ENCODE results near the gene LYZ. TPM values are rescaled to one million over a fixed set of nuclear protein-coding genes. Genes with fewer than 3 reads are reported as not detected.

Gene LYZ
- polyA plus RNA-seq, 3 donors, result 10,434 to 46,644 (median 13,865) TPM

DNA sequence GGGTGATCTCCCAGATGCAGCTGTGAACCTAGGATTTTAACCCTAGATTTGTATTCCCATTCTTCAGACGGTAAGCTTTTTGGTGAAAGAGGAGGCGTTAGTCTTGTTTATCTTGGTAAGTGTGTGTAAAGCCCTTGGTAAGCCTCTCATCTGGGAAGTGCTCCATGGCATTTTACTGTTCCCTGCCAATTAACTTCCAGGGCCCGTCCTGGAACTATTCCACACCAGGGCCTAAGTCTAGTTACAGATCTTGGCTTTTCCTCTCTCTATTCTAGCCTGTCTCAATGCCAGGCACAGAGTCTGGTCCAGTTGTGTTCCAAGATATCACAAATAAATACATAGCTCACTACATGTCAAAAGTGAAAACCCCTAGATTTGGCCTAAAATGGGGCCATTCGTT, 53.8 kb downstream of the LYZ start:
- H4K20me1 ChIP-seq (ENCODE audit: insufficient read depth, low read length), result no peaks in the 10 kb centered on the region
- no peak overlapping the region for H3K4me2 ChIP-seq (replicated peaks; ENCODE audit: extremely low read depth, low read length, poor library complexity, severe bottlenecking)
- peaks cover 6 to 9% of the 10 kb centered on the region in 2 donors for H3K36me3 Mint-ChIP-seq
- H3K36me3 ChIP-seq (replicated peaks in 1 of 2; ENCODE audit: control insufficient read depth in 1 of 2, insufficient read depth in 2 of 2, low read length in 2 of 2), result peaks cover 0 to 10% of the 10 kb centered on the region in 2 donors
- H3K9ac ChIP-seq (ENCODE audit: insufficient read depth, low read length, poor library complexity, severe bottlenecking), result no peak overlapping the region
- H3K27ac Mint-ChIP-seq, result no peak overlapping the region
- no peaks in the 10 kb centered on the region for H3K79me2 ChIP-seq (ENCODE audit: insufficient read depth, low read length)
- no peaks in the 10 kb centered on the region for H3K4me1 ChIP-seq (ENCODE audit: control insufficient read depth in 1 of 2, insufficient read depth in 2 of 2, low read length in 2 of 2)
- H3K4me3 ChIP-seq (replicated peaks in 1 of 3; ENCODE audit: low read depth in 2 of 3, low read length in 3 of 3), result no peak overlapping the region
- no peak overlapping the region for H2AFZ ChIP-seq (ENCODE audit: insufficient read depth, low read depth, low read length, poor library complexity, severe bottlenecking)
- H3K27me3 Mint-ChIP-seq (ENCODE audit: low read depth in 3 of 3), result no peaks in the 10 kb centered on the region
- no CpG with 5 or more reads among the region's 4 CpGs for WGBS (ENCODE audit: insufficient coverage)
- H3K4me1 Mint-ChIP-seq, result no peaks in the 10 kb centered on the region
- no peak for DNase-seq
- H3K9me3 ChIP-seq (replicated peaks in 1 of 2; ENCODE audit: control insufficient read depth in 1 of 2, insufficient read depth in 1 of 2, low read length in 2 of 2), result peaks cover 2 to 3% of the 10 kb centered on the region in 2 donors
- no peaks in the 10 kb centered on the region for H3K27me3 ChIP-seq (ENCODE audit: control insufficient read depth in 2 of 2, insufficient read depth in 2 of 2, low read length in 2 of 2)
- H3K27ac ChIP-seq (ENCODE audit: low read depth in 1 of 2, low read length in 2 of 2), result no peak overlapping the region
- TF ChIP-seq CTCF (IDR thresholded peaks at IDR 0.05), result no peak
- intact Hi-C loops (cut with micrococcal nuclease), result no loop called here
- H3K9me3 Mint-ChIP-seq, result peaks cover 0 to 7% (median 5%) of the 10 kb centered on the region in 7 donors
- no peak overlapping the region for H3K4me3 Mint-ChIP-seq

Small RNA genes lying within 50 kb of the gene (small RNA-seq; reads per million reads assigned to genes)
- not detected for gene RN7SL804P (ENCODE audit: insufficient read length, low read depth)

Other genes with a start within 250 kb of the LYZ start
- gene CPSF6, start 108.8 kb upstream of the LYZ start, polyA plus RNA-seq, result 10 to 100 TPM; 18.3 to 38.0 (median 35.4) TPM
- 10 to 100 TPM in 2 of 3 donors, 1 to 10 TPM in 1; 6.6 to 20.9 (median 16.0) TPM for gene YEATS4, start 11.4 kb downstream of the LYZ start, polyA plus RNA-seq
- 10 to 100 TPM in 2 of 3 donors, 1 to 10 TPM in 1; 6.8 to 13.6 (median 13.0) TPM for gene FRS2, start 122.0 kb downstream of the LYZ start, polyA plus RNA-seq
- gene CCT2, start 237.1 kb downstream of the LYZ start, polyA plus RNA-seq, result 10 to 100 TPM; 39.8 to 87.4 (median 63.3) TPM

Data from CD14-positive monocyte (primary cell).